DND-41 (cell line): ENCODE data around the gene ST6GALNAC3.
A peak's percentile ranks its signal among the peaks of the same experiment; 100 is the strongest.

Experiments
- ATAC-seq: fragments of 200-7000 bp; cut with Tn5 transposase; 3 replicates; pipeline ENCODE4 v1.9.1; 2021; ENCODE audit warnings: low read depth; ENCODE audit not compliant: insufficient read depth
- DNase-seq: peaks from one replicate; pipeline ENCODE4 v3.0.0-alpha.2; 2020
- H2AFZ ChIP-seq: 2 replicates; pipeline ENCODE4 v1.6.0; 2012; ENCODE audit warnings: low read depth, low read length
- H3K27ac ChIP-seq: 2 replicates; pipeline ENCODE4 v1.5.1; 2012; ENCODE audit warnings: low read length, inconsistent platforms
- H3K27me3 ChIP-seq: fragments of 200-600 bp; sonication (generic); 2 replicates; pipeline ENCODE4 v1.6.0; 2012; ENCODE audit warnings: low read length, mild to moderate bottlenecking, inconsistent platforms; ENCODE audit not compliant: insufficient read depth, poor library complexity
- H3K36me3 ChIP-seq: 2 replicates; pipeline ENCODE4 v1.5.1; 2012; ENCODE audit warnings: low read length, inconsistent platforms; ENCODE audit not compliant: insufficient read depth
- H3K4me1 ChIP-seq: 2 replicates; pipeline ENCODE4 v1.5.1; 2012; ENCODE audit warnings: mild to moderate bottlenecking, low read length; ENCODE audit not compliant: insufficient read depth
- H3K4me2 ChIP-seq: 2 replicates; pipeline ENCODE4 v1.6.0; 2012; ENCODE audit warnings: mild to moderate bottlenecking, moderate library complexity, low read length, inconsistent platforms; ENCODE audit not compliant: insufficient read depth
- H3K4me3 ChIP-seq, 2 experiments: fragments of 200-600 bp in 1 of 2; shearing (Covaris generic) in 1 of 2; 2 replicates each; pipeline ENCODE4 v1.5.1; 2012 to 2016; ENCODE audit warnings: inconsistent platforms in 2 of 2, low read length in 2 of 2, mild to moderate bottlenecking in 2 of 2, low read depth in 1 of 2, moderate library complexity in 1 of 2
- H3K79me2 ChIP-seq: 2 replicates; pipeline ENCODE4 v1.6.0; 2012; ENCODE audit warnings: low read length, inconsistent platforms; ENCODE audit not compliant: insufficient read depth
- H3K9ac ChIP-seq: 2 replicates; pipeline ENCODE4 v1.6.0; 2012; ENCODE audit warnings: low read depth, mild to moderate bottlenecking, inconsistent platforms, low read length, moderate library complexity
- H3K9me3 ChIP-seq: 2 replicates; pipeline ENCODE4 v1.5.1; 2012; ENCODE audit warnings: low read length, moderate library complexity, mild to moderate bottlenecking, inconsistent platforms; ENCODE audit not compliant: insufficient read depth, severe bottlenecking
- H4K20me1 ChIP-seq: 2 replicates; pipeline ENCODE4 v1.6.0; 2012; ENCODE audit warnings: low read length; ENCODE audit not compliant: insufficient read depth
- CTCF ChIP-seq: IDR thresholded peaks from 2 replicates; pipeline ENCODE4 v1.5.1; 2012; ENCODE audit warnings: borderline replicate concordance, low read length, moderate library complexity, mild to moderate bottlenecking; ENCODE audit not compliant: poor library complexity, severe bottlenecking; ENCODE audit errors: extremely low read depth
- EZH2 ChIP-seq: IDR thresholded peaks from 3 replicates; pipeline ENCODE4 v1.6.1; 2012; ENCODE audit warnings: borderline replicate concordance, low read depth, mild to moderate bottlenecking, moderate library complexity, low read length, inconsistent platforms; ENCODE audit not compliant: severe bottlenecking

ST6GALNAC3 gene

GRCh38 chr1:76031496-76031895 is 43.0 kb upstream of the ST6GALNAC3 start:
- Histone ChIP-seq H2AFZ (no peak overlapping the region), H3K27ac (no peak overlapping the region)

GRCh38 chr1:76033800-76034475 is 40.6 kb upstream of the ST6GALNAC3 start:
- H3K4me3 ChIP-seq: no peak overlapping the region
- no peaks in the 10 kb centered on the region for H3K27me3 ChIP-seq
- no peak overlapping the region for H2AFZ ChIP-seq
- H3K4me2 ChIP-seq: no peak overlapping the region
- H3K79me2 ChIP-seq: no peaks in the 10 kb centered on the region
- no peaks in the 10 kb centered on the region for H3K9me3 ChIP-seq
- no peak for DNase-seq
- no peak overlapping the region for H3K27ac ChIP-seq
- H3K36me3 ChIP-seq: no peaks in the 10 kb centered on the region
- no peak overlapping the region for H3K9ac ChIP-seq
- ATAC-seq: no peak
- TF ChIP-seq EZH2 (no peak), CTCF (no peak)
- H3K4me1 ChIP-seq: no peaks in the 10 kb centered on the region
- no peaks in the 10 kb centered on the region for H4K20me1 ChIP-seq

More at GRCh38 chr1:76031496-76031895, 43.0 kb upstream of the ST6GALNAC3 start:
- ATAC-seq: no peak
- Histone ChIP-seq H3K79me2 (no peaks in the 10 kb centered on the region), H4K20me1 (no peaks in the 10 kb centered on the region), H3K36me3 (no peaks in the 10 kb centered on the region), H3K9me3 (no peaks in the 10 kb centered on the region), H3K9ac (no peak overlapping the region), H3K4me3 (no peak overlapping the region), H3K4me2 (no peak overlapping the region), H3K27me3 (no peaks in the 10 kb centered on the region), H3K4me1 (no peaks in the 10 kb centered on the region)
- TF ChIP-seq EZH2 (no peak), CTCF (no peak)
- no peak for DNase-seq

GRCh38 chr1:76035053-76035452 is 39.5 kb upstream of the ST6GALNAC3 start:
- Histone ChIP-seq H3K36me3 (no peaks in the 10 kb centered on the region), H4K20me1 (no peaks in the 10 kb centered on the region), H3K4me3 (no peak overlapping the region), H3K79me2 (no peaks in the 10 kb centered on the region), H3K9me3 (no peaks in the 10 kb centered on the region), H3K4me1 (no peaks in the 10 kb centered on the region), H2AFZ (no peak overlapping the region), H3K27ac (no peak overlapping the region), H3K27me3 (no peaks in the 10 kb centered on the region), H3K4me2 (no peak overlapping the region), H3K9ac (no peak overlapping the region)
- peak; percentile 6 for TF ChIP-seq CTCF
- no peak for TF ChIP-seq EZH2
- DNase-seq (no peak), ATAC-seq (no peak)

GRCh38 chr1:76037324-76037723 is 37.2 kb upstream of the ST6GALNAC3 start:
- H3K36me3 ChIP-seq: no peaks in the 10 kb centered on the region
- no peak overlapping the region for H3K27ac ChIP-seq
- H3K4me3 ChIP-seq: no peak overlapping the region
- no peaks in the 10 kb centered on the region for H3K9me3 ChIP-seq
- ATAC-seq: no peak
- H3K4me1 ChIP-seq: no peaks in the 10 kb centered on the region
- H3K9ac ChIP-seq: no peak overlapping the region
- no peaks in the 10 kb centered on the region for H4K20me1 ChIP-seq
- TF ChIP-seq EZH2 (no peak), CTCF (no peak)
- H3K27me3 ChIP-seq: no peaks in the 10 kb centered on the region
- H3K79me2 ChIP-seq: no peaks in the 10 kb centered on the region
- H2AFZ ChIP-seq: no peak overlapping the region
- DNase-seq: no peak
- no peak overlapping the region for H3K4me2 ChIP-seq
